HG03432 (cell line): Measurements from ENCODE around the gene RIPK1.
"Not testable (repeated sequence)": the region's sequence is repeated elsewhere in the genome, so short reads cannot be mapped to it uniquely, and the experiment has no call there.

ENCODE experiments used
- ATAC-seq: cut with Tn5 transposase; IDR thresholded peaks from one replicate; pipeline ENCODE4 v1.9.1; 2021; ENCODE audit warnings: mild to moderate bottlenecking, moderate library complexity; ENCODE audit not compliant: unreplicated experiment

RIPK1 gene

DNA sequence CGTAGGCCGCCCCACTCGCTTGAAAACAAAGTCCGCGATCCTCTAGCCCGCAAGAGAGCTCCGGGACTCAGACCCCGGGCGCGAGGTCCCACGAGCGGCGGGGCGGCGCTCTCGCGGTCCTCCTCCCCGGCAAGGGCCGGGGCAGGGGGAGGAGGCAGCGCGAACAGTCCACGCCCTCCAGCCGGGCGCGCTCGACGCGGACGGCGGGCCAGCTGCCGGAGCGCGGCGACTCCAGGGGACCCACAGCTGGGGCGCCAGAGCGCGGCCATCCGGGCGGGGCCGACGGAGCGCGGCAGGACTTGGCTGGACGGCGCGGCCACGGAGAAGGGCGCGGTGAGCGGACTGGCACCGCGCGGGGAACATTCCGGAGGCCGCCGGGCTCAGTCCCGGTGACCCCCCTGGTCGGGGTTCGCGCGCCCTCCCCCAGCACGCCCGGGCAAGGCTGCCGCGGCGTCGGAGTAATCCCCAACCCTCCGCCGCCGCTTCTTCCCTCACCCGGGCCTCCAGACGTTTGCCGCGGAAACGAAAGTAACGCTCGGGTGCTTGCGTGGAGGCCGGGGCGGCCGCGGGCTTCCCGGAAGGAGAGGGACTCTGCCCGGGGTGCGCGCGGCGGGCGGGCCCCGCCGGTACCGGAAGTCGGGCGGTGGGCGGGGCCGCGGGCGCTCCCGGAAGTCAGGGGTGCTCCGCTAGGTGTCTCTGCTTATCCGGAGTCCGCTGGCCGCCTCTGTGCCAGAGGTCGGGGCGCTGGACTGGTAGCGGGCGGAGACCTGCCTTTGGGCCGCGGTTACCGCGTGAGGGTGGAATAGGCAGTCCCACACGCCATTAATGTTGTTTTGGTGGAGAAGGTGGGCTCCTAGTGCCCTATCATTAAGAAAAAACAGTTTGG is at the start of gene RIPK1:
TSS of gene RIPK1 (plus strand) at position 166 of the 886 bp plus-strand sequence. CDS start 8,330 bp downstream, outside the sequence.
- ATAC-seq = peak; percentile 88

DNA sequence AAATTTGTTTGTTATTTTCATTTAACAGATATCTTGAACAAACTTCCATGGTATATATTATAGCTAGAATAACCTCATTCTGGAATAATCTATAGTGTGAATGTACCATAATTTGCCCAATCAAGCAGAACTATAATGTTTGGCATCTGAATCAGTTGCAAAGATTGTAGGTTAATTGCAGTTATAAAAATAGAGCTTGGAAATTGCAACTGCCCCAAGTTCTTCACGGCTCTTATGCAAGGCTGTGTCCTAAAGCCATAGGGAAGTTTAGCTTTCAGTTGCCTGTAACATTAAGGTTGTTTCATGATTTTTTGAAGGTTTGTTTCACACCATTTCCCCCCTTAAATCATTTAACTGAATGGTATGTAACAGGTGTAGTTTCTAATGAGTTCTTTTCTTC is 49.2 kb upstream of the RIPK1 start:
- no peak for ATAC-seq

DNA sequence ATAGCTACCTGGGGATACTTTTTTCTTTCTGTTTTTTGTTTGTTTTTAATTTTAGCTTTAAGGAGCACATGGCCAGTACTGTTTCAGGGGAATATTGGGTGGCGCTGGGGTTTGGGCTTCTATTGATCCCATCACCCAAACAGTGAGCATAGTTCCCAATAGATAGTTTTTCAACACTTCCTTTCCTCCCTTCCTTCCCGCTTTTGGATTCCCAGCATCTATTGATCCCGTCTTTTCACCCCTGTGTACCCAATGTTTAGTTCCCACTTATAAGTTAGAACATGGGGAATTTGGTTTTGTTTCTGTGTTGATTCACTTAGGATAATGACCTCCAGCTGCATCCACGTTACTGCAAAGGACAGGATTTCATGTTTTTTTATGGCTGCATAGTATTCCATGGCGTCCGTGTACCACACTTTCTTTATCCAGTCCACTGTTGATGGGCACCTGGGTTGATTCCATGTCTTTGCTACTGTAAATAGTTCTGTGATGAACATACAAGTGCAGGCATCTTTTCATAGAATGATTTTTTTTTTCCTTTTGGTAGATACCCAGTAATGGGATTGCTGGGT is 48.5 kb upstream of the RIPK1 start:
- ATAC-seq = no peak

GRCh38 chr6:3020976-3021598 is 47.2 kb upstream of the RIPK1 start:
- not testable (repeated sequence) for ATAC-seq

DNA sequence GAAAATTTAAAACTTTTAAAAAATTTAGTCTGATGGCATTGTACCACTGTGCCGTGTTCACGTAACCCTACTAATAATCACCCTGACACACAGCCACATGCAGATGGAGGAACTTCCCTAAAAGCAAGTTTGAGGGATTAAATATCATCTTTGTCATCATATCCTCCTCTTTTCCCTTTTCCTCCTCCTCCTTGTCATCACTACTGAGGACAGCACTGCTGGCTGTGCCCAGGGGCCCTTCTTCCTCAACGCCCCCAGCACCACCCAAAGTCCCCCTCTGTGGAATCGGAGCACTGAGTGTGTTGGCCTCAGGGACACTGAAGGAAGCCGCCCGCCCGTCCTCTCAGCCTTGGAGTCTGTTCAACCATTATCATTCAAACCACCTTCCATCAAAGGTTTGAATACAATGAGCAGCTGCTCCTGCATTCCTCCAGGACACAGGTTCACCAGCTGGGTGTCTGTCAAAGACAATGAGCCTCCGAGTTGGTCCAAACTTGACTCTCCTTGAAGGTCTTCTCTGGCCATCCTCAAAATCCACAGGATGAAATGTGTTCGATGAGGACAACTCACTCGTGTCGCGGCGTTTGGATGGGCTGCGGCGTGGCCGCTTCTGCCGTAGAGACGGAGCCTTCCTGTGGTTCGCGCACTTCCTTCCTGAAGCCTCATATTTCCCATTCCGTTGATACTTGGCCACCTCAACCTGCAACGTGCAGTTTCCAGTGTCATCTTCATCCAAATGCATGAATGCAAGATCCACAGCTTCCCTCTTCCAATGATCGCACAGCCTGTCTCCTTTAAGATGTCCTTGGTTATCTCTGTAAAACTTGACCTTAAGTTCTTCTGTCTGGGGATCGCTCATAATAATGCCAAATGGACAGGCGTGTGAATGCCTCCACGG is 45.3 kb upstream of the RIPK1 start:
- ATAC-seq = no peak

- peak; percentile 83 for ATAC-seq
Measured at GRCh38 chr6:3023663-3024483, 44.4 kb upstream of the RIPK1 start.

DNA sequence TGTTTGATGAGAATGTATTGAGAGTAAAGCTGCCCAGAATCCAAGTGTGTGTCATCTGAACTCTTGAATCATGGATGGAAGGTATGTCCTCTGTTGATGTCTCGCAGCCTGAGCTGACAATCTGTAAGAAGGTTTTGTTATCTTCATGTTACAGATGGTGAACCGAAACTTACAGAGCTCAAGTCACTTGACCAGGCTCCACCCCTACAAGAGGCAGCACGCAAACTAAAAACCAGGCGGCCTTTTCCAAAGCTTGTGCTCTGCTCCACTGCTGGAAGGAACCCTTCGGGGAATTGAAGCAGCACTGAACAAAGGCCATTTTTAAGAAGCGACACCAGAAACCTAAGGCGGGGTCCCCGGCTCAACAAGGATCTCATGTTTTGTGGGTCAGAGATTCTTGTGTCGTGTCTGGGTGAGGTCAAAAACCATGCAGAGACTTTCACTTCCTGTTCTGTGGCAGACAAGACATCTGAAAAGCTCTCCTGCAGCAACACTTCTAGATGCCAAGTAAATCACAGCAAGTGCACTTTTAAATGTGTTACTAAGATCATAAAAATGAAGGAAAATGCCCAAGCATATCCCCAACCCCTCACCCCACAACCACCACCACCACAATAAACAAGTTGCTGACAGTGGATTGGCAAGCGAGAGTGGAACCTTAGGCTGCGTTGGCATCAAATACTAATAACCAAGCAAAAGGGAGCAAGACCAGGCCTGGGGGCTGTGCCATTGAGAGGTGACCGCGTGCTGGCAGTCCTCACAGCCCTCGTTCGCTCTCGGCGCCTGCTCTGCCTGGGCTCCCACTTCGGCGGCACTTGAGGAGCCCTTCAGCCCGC is 41.3 kb upstream of the RIPK1 start:
- peak; percentile 78 for ATAC-seq

DNA sequence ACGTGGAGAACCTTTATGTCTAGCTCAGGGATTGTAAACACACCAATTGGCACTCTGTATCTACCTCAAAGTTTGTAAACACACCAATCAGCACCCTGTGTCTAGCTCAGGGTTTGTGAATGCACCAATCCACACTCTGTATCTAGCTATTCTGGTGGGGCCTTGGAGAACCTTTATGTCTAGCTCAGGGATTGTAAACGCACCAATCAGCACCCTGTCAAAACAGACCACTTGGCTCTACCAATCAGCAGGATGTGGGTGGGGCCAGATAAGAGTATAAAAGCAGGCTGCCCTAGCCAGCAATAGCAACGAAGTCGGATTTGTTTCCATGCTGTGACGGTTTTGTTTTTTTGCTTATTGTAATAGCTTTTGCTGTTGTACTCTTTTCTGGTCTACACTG is 40.1 kb upstream of the RIPK1 start:
- not testable (repeated sequence) for ATAC-seq

- ATAC-seq = no peak
Measured at GRCh38 chr6:3031857-3032640, 36.2 kb upstream of the RIPK1 start.

GRCh38 chr6:3032986-3033385 is 35.3 kb upstream of the RIPK1 start:
- no peak for ATAC-seq

GRCh38 chr6:3033652-3034051 is 34.6 kb upstream of the RIPK1 start:
- no peak for ATAC-seq

GRCh38 chr6:3035397-3035796 is 32.9 kb upstream of the RIPK1 start:
- ATAC-seq = no peak

DNA sequence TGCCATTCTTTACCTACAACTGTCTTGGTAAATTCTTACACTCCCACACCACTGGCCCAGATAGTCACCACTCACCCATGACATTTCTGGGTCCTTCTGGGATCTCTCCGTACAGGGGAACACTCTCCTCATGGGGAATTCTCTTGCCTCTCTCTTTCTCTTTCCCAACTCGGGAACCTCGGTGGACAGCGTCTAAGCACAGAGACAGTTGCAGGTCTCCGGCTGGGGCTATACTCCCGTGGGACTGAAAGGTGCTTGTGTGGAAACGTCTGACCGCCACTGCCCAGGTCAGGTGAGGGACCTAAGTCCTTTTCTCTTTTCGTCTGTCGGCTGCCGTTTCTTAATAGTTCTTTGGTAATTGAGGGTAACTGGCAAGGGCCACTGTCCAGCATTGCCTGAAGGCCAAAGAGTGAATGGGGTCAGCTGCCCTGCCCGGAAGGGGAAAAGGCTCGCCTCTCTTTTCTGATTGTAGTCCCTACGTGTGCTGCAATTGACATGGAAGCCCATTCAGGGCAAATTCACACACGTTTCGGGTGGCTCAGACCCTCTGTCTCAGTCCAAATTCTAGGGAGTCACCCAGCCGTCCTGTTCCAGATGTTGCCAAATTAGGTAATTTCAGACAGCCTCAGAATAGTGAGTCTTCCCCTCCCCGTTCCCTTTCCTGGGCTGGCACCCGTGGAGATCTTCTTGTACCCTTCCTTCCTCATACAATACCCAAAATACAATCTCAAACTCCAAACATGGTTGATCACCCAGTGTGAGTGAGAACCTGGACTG is 31.2 kb upstream of the RIPK1 start:
- no peak for ATAC-seq

DNA sequence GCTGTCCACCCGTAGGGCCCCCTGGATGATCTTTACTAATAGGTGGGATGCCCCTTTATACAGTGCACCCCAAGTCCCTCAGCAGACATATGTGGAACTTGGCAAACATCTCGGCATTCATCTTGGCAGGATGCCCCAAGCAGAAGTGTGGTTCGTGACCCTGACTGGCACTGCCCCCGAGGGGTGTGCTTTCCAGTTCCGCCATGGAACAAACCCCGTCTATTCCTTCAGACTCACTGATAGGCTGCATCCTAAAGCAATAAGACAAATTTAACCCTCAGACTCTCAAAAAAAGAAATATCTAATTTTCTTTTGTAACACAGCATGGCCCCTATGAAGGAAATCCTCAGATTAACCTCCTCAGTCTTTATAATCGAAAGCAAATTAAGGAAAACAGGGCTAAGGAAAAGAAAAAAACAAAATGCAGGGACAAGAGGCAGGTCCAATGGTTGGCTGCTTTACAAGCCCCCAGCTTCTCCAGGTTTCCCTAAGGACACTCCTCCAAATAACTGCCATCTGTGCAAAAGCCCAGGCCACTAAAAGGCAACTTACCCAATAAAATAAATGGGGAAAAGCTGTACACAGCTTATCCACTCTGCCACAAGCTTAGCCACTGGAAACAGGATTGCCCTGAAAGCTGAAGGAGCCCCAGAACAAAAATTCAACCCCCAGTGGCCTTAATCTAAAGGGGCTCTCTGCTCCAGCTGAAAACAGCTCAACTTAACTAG is 30.5 kb upstream of the RIPK1 start:
- no peak for ATAC-seq

DNA sequence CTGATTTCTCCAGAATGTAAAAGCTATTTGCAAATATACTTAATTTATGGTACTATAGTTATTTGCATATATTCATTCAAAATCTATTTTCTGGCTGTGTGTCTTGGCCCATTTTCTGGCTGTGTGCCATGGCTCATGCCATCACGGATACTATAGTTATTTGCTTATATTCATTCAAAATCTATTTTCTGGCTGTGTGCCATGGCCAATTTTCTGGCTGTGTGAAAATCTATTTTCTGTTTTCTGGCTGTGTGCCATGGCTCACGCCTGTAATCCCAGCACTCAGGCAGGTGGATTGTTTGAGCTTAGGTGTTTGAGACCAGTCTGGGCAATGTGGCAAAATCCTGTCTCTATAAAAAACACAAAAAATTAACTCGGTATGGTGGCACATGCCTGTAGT is 28.9 kb upstream of the RIPK1 start:
- ATAC-seq = no peak

GRCh38 chr6:3041147-3041546 is 27.1 kb upstream of the RIPK1 start:
- ATAC-seq = no peak

GRCh38 chr6:3041606-3042005 is 26.7 kb upstream of the RIPK1 start:
- no peak for ATAC-seq
